WTC11 (cell line): Measurements from ENCODE around the gene BRCA1. TPM values are rescaled to one million over a fixed set of nuclear protein-coding genes. Genes with fewer than 3 reads are reported as not detected.

Experiments used
- ATAC-seq: fragments of 200-7000 bp; cut with Tn5 transposase; 2 replicates; pipeline ENCODE4 v1.10.0; 2021; ENCODE audit warnings: mild to moderate bottlenecking, moderate library complexity
- CTCF ChIA-PET: fragments of 300-600 bp; sonication (Branson Sonifier 250); formaldehyde crosslinking; loops from one replicate; lab custom pipeline; 2021; ENCODE audit warnings: antibody characterized with exemption; lab: Charles Lee
- POLR2A ChIA-PET: fragments of 350-600 bp; sonication (Branson Sonifier 250); formaldehyde crosslinking; loops from one replicate; lab custom pipeline; 2021; ENCODE audit warnings: antibody characterized with exemption; lab: Charles Lee
- DNase-seq: peaks from one replicate; pipeline ENCODE4 v3.0.0; 2021; ENCODE audit warnings: low spot score
- H3K27ac Mint-ChIP-seq: 2 replicates; pipeline ENCODE4 v1.8.0; 2021; ENCODE audit warnings: mixed read lengths
- H3K27me3 Mint-ChIP-seq: 2 replicates; pipeline ENCODE4 v1.8.0; 2021; ENCODE audit warnings: low read depth, mild to moderate bottlenecking, moderate library complexity, mixed read lengths
- H3K36me3 Mint-ChIP-seq: 2 replicates; pipeline ENCODE4 v1.8.0; 2021; ENCODE audit warnings: mixed read lengths
- H3K4me1 Mint-ChIP-seq: 2 replicates; pipeline ENCODE4 v1.8.0; 2022; ENCODE audit warnings: mixed read lengths
- H3K4me3 Mint-ChIP-seq: 2 replicates; pipeline ENCODE4 v1.8.0; 2021; ENCODE audit warnings: mild to moderate bottlenecking, moderate library complexity, mixed read lengths
- H3K9me3 Mint-ChIP-seq: 2 replicates; pipeline ENCODE4 v1.8.0; 2021; ENCODE audit warnings: mixed read lengths
- AFF4 ChIP-seq: sonication (generic); formaldehyde crosslinking; IDR thresholded peaks from 2 replicates; pipeline ENCODE4 v1.8.1; 2023; ENCODE audit warnings: mild to moderate bottlenecking, missing genetic modification reagents, borderline replicate concordance
- GTF2I ChIP-seq: fragments of 250-450 bp; sonication (Bioruptor Pico); conservative IDR thresholded peaks from 2 replicates; pipeline ENCODE4 v1.4.0; 2021; ENCODE audit warnings: mild to moderate bottlenecking
- IRF1 ChIP-seq: sonication (generic); formaldehyde crosslinking; IDR thresholded peaks from 2 replicates; pipeline ENCODE4 v1.8.0; 2023; ENCODE audit warnings: missing genetic modification reagents
- NFATC4 ChIP-seq: fragments of 250-450 bp; sonication (Bioruptor Pico); IDR thresholded peaks from 2 replicates; pipeline ENCODE4 v1.9.0; 2021; ENCODE audit warnings: mild to moderate bottlenecking
- NR2C2 ChIP-seq: sonication (generic); formaldehyde crosslinking; IDR thresholded peaks from 2 replicates; pipeline ENCODE4 v1.8.0; 2022; ENCODE audit warnings: mild to moderate bottlenecking, missing genetic modification reagents
- SOX15 ChIP-seq: fragments of 250-450 bp; sonication (Bioruptor Pico); IDR thresholded peaks from 2 replicates; pipeline ENCODE4 v1.9.0; 2021; ENCODE audit warnings: mild to moderate bottlenecking
- ZNF532 ChIP-seq: fragments of 250-450 bp; sonication (Bioruptor Pico); IDR thresholded peaks from 2 replicates; pipeline ENCODE4 v1.9.0; 2021; ENCODE audit warnings: mild to moderate bottlenecking, borderline replicate concordance
- total RNA-seq: library from RNA; stranded (reverse); gene quantifications from 3 replicates; pipeline ENCODE4 v1.2.3, GENCODE V29; 2021
- TF ChIP-seq, protein P1 (sequence below): sonication (generic); formaldehyde crosslinking; IDR thresholded peaks from 2 replicates; pipeline ENCODE4 v1.8.1; 2023; ENCODE audit warnings: mild to moderate bottlenecking, missing genetic modification reagents

The BRCA1 gene
- total RNA-seq, 1 experiment from 2014 or later, result 37.8 TPM

- ATAC-seq, result no peak
- CTCF ChIA-PET, result interaction anchor here (0.6 kb wide), 1 partner anchor 11 kb away, joined by 3 read pairs; the partner anchor contains the start of gene BRCA1
- H3K4me1 Mint-ChIP-seq, result no peaks in the 10 kb centered on the region
These were observed 11.0 kb downstream of the BRCA1 start for GRCh38 chr17:43114151-43114552.

More at GRCh38 chr17:43114151-43114552, 11.0 kb downstream of the BRCA1 start:
- POLR2A ChIA-PET, result no interaction called here
- Mint-ChIP-seq H3K27ac (no peak overlapping the region), H3K27me3 (no peaks in the 10 kb centered on the region), H3K4me3 (no peak overlapping the region), H3K9me3 (no peaks in the 10 kb centered on the region), H3K36me3 (peaks cover 8% of the 10 kb centered on the region)
- DNase-seq, result no peak
- TF ChIP-seq SOX15 (CRISPR knock-in tag) (no peak), AFF4 (CRISPR knock-in tag) (no peak), GTF2I (no peak), NR2C2 (no peak), ZNF532 (CRISPR knock-in tag) (no peak), NFATC4 (no peak), IRF1 (CRISPR knock-in tag) (no peak)
- TF ChIP-seq, protein P1, sequence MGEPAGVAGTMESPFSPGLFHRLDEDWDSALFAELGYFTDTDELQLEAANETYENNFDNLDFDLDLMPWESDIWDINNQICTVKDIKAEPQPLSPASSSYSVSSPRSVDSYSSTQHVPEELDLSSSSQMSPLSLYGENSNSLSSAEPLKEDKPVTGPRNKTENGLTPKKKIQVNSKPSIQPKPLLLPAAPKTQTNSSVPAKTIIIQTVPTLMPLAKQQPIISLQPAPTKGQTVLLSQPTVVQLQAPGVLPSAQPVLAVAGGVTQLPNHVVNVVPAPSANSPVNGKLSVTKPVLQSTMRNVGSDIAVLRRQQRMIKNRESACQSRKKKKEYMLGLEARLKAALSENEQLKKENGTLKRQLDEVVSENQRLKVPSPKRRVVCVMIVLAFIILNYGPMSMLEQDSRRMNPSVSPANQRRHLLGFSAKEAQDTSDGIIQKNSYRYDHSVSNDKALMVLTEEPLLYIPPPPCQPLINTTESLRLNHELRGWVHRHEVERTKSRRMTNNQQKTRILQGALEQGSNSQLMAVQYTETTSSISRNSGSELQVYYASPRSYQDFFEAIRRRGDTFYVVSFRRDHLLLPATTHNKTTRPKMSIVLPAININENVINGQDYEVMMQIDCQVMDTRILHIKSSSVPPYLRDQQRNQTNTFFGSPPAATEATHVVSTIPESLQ (CRISPR knock-in tag), result no peak
